Diencephalon (tissue), 1 donor: ENCODE data around the gene ZDHHC11. TPM values are rescaled to one million over a fixed set of nuclear protein-coding genes. Genes with fewer than 3 reads are reported as not detected.

Experiments used
- total RNA-seq: library from RNA; depleted of rRNA; stranded (reverse); fragments of >200 nt; gene quantifications from one replicate; pipeline ENCODE4 v1.2.3, GENCODE V29; 2014

Gene ZDHHC11, protein sequence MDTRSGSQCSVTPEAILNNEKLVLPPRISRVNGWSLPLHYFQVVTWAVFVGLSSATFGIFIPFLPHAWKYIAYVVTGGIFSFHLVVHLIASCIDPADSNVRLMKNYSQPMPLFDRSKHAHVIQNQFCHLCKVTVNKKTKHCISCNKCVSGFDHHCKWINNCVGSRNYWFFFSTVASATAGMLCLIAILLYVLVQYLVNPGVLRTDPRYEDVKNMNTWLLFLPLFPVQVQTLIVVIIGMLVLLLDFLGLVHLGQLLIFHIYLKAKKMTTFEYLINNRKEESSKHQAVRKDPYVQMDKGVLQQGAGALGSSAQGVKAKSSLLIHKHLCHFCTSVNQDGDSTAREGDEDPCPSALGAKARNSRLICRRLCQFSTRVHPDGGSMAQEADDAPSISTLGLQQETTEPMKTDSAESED
- 10.4 TPM for total RNA-seq

DNA sequence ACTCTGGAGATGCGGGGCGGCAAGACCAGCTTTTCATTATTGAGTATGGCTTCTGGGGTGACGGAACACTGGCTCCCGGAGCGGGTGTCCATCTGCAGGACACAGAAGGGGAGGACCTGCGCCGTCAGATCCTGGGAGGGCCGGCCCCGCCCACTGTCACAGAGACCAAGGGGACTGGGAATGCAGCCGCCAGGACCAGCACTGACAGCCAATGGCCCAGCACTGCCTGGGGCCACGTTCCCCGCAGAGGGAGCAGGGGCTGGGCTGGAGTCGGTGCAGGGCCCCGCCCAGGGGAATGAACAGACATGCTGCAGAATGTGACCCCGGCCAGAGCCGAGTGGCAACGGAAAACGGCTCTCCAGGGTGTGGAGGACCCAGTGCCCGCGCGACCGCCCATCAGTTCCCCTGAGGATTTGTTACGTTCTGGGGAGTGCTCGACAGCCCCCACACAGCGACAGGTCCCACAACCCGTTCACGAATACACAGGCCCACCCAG, at the start of gene ZDHHC11:
TSS of gene ZDHHC11 (minus strand) at position 476 of the 496 bp plus-strand sequence. CDS start at position 92, 384 bp downstream.

DNA sequence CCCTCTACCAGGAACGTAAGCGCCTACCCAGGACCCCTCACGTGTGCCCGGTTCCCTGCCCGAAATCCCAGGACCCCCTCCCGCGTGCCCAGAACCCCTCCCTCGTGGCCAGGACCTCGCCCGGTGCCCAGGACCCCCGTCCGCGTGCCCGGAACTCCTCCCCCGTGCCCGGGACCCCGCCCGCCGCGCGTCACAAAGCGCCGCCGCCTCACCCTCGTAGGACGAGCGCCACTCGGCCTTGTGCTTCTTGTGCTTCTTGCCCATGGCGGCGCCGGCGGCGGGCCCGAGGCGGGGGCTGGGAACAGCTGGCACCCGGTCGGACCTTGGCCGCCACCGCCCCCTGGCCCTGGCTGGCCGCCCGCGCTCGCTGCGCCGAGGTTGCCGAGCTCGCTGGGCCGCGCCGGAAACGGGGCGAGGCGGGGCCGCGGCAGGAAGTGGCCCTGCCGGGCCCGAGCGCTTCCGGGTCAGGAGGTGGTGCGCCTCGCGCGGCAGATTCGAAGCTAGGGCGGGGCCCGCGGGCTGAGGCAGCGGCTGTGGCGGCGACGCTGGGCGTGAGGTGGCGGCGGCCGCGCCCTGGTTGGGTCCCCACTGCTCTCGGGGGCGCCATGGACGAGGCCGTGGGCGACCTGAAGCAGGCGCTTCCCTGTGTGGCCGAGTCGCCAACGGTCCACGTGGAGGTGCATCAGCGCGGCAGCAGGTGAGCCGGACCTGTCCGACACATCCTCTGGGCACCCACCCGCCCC, 41.8 kb upstream of the ZDHHC11 start, which contains the start of the genes BRD9 and TRIP13:
TSS of gene BRD9 (minus strand) at position 408 of the 743 bp plus-strand sequence. CDS start at position 264, 144 bp downstream.
TSS of gene TRIP13 (plus strand) at position 491 of the 743 bp plus-strand sequence. CDS start at position 606, 115 bp downstream.

DNA sequence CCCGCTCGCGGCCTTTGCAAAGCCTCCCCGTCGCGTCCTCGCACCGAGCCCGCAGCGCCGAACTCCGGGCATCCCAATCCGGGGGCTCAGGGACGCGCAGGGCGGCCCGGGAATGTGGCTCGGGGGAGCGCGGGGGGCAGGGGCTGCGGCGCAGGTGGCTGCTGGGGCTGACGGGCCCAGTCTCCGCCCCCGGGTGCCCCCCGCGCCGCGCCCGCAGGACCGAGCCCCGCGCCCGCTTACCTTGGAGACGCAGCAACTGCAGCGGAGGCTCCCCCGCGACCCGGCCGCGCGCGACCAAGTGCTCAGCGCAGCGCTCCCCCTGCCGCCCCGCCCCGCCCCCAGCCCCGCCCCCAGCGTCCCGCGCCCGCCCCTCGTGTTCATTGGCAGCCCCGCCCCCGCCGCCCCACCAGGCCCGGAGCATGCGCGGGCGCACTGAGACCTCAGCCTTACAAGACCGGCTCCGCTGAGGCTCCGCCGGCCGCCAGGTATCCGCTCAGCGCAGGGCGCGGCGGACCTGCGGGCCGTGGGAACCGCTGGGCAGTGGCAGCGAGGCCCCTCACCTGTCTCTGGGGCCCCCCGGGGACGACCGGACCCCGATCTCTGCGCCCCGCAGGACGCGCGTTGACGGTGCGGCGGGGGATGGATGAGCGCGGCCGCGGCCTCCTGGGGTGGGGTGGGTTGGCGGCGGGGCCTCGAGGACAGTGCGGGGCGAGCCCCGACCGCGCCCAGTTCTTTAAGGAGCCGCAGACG, 66.2 kb downstream of the ZDHHC11 start, which contains the start of gene ZDHHC11B:
TSS of gene ZDHHC11B (minus strand) at position 302 of the 750 bp plus-strand sequence. CDS start 17,810 bp downstream, outside the sequence.

Other genes with a start within 250 kb of the ZDHHC11 start
- gene CEP72, start 238.6 kb downstream of the ZDHHC11 start, total RNA-seq = 4.6 TPM
- gene TPPP, start 157.6 kb downstream of the ZDHHC11 start, total RNA-seq = 27.5 TPM
- gene ZDHHC11B, start 66.3 kb downstream of the ZDHHC11 start, total RNA-seq = 7.6 TPM
- 42.0 TPM for gene BRD9, start 41.8 kb upstream of the ZDHHC11 start, total RNA-seq
- 8.8 TPM for gene TRIP13, start 41.9 kb upstream of the ZDHHC11 start, total RNA-seq
- gene NKD2, start 157.8 kb upstream of the ZDHHC11 start, total RNA-seq = 5.3 TPM